Stimulated activated CD4-positive, alpha-beta T cell treated with anti-CD3 and anti-CD28 coated beads, Interleukin-2, amount 100 ng/mL, for 48 hours (primary cell): ENCODE results near the gene WBP2.
"Not testable (repeated sequence)": the region's sequence is repeated elsewhere in the genome, so short reads cannot be mapped to it uniquely, and the experiment has no call there.

Experiments
- DNase-seq, 2 donors: peaks; one replicate each; pipeline ENCODE4 v3.0.0-alpha.2; 2020

WBP2 gene

DNA sequence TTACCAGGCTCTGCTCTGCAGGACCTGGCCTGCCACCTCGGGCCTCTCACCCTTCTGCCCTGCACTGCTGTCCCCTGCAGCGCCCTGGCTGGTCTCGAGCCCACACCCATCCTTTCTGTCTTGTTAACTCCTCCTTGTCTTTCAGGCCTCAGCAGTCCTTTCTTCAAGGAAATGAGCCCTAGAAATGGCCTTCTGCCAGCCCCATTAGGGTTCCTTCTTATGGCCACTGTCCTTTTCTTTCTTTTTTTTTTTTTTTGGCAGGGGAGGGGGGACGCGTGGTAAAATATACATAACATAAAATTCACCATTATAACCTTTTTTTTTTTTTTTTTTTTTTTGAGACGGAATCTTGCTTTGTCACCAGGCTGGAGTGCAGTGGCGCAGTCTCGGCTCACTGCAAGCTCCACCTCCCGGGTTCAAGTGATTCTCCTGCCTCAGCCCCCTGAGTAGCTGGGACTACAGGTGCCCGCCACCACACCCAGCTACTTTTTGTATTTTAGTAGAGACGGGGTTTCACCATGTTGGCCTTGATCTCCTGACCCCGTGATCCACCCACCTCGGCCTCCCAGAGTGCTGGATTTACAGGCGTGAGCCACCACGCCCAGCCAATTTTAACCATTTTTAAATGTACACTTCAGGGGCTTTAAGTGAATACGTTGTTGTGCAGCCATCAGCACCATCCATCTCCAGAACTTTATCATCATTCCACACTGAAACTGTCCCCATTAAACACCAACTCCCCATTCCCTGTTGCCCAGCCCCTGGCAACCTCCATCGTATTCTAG is 10.5 kb upstream of the WBP2 start:
- DNase-seq = not testable (repeated sequence)

DNA sequence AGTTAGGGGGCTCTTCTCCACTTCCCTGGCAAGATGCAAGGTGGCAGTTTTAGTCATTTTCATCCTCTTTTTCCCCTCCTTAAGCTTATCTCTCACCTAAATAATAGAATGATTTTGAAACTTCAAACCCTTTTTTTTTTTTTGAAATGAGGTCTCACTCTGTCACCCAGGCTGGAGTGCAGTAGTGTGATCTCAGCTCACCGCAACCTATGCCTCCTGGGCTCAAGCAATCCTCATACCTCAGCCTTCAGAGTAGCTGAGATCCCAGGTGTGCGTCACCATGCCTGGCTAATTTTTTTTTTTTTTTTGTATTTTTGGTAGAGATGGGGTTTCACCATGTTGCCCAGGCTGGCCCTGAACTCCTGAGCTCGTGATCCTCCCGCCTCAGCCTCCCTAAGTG is 9.8 kb upstream of the WBP2 start:
- not testable (repeated sequence) for DNase-seq

DNA sequence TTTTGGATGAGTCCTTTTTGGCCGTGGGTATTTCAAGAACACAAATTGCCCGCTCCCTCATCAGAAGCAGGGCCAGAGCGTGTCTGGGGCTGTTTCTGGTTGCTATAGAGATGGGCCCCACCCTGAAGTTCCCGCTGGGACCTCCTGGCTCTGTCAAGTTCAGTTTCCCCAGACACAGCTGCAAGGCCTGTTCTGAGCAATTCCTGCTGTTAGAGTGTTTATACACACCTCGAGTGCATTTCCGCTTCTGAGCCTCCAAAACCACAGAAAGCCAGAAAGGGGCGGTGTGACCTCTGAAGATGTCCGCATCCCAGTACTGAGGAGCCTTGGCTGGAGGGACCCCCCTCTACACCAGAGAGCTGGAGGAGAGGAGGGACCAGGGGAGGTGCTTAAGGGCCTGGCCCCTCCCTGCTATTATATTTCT is 9.3 kb upstream of the WBP2 start:
- no peak for DNase-seq

DNA sequence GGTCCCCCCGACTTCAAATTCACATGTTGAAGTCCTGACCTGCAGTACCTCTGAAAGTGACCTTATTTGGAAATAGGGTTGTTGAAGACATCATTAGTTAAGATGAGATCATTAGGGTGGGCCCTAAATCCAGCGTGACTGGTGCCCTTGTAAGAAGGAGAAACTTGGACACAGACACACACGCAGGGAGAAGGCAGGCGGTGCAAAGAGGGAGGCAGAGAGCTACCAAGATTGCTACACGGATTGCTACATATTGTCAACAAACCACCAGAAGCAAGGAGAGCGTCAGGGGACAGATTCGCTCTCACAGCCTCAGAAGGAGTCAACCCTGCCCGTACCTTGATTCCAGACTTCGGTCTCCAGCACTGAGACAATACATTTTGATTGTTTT is 6.8 kb upstream of the WBP2 start:
- no peak for DNase-seq

DNA sequence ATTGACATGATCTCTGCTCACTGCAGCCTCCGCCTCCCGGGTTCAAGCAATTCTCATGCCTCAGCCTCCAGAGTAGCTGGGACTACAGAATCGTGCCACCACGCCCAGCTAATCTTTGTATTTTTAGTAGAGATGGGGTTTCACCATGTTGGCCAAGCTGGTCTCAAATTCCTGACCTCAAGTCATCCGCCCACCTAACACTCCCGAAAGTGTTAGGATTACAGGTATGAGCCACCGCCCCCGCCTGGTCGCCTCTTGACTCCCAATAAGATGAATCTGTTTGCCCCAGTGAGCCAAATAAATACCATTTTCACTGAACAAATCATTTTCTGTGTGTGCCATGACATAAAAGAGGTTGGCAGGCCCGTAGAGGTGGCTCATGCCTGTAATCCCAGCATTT is 4.2 kb upstream of the WBP2 start:
- not testable (repeated sequence) for DNase-seq

DNA sequence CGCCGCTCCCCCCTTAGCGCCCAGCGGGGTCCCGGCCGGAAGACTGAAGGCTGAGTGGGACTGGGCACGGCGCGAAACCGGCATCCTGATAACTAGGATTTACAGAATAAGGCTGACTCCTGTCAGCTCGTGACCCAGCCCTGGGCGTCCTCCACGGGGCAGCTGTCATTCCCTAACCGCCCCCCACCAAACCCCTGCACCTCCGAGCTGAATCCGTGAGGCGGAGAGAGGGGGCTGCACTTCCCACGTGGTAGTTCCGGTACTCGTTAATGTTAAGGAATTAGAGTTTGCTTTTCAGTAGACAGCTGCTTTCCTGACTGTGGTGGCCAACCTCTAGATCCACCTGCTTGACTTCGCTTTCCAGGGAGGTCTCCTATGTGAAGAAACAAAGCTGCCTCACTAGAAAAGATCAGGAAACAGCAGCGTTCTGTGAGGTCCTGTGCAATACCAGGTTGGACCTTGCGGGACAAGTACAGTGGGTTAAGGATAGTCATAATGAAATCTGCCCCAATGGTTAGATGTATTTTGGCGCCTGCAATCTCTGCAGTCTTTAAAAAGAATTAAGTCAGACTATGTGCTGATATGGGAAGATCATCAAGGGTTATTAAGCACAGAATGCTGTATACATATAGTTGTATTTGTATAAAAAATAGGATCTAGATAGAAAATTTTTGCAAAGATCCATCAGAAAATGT is 1.1 kb upstream of the WBP2 start:
- DNase-seq = no peak

DNA sequence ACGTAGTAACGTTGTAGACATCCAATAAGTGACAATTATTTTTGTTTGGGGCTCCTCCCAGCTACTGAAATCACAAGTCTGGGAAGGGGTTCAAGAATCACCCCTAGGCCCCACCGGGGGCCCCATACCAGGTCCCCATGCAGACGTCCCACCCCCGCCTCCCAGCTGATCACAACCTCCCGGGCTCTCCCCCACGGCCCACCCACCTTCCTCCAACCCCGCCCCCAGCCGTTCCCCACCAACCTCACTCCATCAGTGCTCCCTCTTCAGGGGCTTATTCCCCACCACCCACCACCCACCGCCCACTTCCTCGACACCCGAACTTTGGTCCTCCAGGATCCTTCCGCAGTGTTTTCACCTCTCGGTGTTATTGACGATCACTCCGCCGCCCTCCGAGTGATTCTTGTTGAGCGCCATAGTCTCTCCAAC is 240 bp downstream of the WBP2 start:
- DNase-seq = no peak

DNA sequence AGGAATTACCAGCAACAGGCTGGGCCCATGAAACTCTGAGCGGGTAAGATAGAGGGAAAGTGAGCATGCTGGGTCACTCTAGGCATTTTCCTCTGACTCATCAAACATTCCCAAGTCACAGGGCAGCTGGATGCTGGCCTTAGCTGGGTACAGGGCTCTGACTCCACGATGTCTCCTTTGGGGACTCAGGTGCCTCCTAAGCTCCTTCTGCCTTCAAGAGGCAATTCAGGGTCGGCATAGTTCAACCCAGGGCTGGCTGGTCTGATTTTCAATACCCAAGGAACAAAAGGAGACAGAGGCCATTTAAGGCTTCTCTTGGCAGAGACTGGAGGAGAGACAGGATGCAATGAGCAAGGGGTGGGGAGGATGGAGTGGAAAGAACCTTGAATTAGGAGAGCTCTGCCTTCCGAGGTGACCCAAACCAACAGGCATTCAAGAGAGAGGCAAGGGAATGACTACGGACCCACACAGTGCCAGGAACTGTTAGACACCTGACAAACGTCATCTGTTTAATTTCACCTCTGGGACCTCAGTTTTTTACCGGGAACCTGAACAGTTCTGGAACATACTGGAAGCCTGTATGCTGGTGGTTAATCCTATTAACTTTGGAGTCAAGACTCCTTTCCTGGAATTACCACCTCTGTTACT is 910 bp downstream of the WBP2 start:
- DNase-seq = no peak

DNA sequence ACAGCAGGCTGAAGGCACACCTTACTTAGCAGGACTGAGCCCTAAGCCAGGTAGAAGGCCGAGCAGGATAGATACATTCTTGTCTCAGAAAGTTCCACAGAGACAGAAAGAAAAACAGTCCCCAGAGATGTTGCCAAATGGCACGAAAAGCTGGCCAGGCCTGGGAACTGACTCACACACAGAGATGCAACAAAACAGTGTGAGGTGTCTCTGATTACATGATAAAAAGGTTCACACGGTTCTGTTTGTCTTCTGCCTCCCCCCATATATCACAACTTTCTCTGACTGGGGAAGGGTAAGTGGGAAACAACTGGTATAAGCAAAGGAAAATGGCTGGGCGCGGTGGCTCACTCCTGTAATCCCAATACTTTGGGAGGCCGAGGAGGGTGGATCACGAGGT is 1.7 kb downstream of the WBP2 start:
- no peak for DNase-seq

DNA sequence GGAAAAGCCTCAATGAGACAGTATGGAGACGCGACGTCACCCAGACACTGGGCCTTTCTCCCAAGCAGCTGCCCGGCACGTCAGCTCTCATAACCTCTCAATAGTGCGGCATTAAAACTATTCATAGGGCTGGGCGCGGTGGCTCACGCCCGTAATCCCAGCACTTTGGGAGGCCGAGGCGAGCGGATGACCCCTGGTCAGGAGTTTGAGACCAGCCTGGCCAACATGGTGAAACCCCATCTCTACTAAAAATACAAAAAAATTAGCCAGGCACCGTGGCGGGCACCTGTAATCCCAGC is 3.5 kb downstream of the WBP2 start:
- not testable (repeated sequence) for DNase-seq

DNA sequence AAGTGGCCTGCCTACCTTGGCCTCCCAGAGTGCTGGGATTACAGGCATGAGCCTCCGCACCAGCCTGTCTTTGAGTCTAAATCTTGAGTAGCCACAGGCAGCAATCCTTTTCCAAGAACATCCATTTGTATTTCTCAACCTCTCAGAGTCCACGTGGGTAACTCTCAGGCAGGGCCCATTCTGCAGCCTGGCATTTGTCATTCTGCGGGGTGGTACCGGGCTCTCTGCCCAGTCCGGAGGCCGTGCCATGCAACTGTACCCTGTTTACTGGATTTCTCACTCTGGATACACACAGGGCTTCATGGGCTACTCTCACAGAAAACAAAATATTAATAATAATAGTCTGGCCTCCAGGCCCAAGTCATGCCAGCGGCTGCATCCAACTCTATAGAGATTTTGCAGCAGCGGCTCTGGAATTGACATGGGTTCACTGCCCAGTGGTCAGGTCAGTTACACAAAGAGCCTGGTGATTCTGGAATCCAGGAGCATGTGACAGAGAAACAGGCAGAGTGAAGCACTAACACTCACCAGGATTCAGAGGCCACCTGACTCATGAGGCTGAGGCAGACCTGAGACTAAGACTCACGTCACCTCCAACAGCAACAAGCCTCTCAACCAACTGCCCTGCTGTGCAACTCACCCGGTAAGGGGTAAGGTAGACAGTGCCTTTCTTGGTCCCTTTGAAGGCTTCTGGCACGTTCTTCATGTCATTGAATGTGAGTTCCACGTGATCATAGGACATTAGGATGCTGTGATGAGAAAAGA is 4.0 kb downstream of the WBP2 start:
- no peak for DNase-seq

DNA sequence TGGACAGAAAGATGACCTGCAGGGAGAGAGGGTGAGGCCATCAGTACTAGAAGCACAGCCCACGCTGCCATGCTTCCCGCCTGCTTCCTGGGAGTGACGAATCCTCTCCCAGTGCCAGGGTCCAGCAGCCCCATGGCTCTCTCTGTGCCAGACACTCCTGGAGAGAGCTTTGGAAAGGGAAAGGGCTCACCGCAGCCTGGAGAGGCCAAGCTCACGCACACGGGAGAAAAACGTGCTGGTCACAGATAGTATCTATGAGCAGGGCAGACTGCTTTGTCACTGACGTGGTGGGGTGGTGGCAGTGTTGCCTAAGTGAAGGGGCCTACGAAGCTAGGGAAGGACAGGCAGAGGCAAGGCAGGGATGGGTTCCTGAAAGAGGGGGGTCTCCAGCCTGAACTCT is 5.4 kb downstream of the WBP2 start:
- no peak for DNase-seq

DNA sequence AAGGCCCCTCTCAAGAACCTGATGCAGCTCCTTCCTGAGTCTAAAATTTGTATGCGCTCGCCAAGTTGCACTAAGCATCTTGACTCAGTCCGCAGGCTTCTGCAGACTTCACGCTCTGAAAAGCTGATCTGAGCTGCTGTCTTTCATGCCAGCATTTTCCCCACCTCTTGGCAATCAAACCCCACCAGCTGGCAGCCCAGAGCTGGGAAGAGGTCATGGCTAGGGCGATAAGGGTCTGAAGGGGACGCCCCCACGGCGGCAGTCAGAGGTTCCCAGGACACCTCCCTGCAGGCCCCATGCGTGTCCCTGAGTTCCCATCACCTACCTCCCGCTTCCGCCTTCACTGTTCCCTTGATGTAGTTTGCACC is 5.9 kb downstream of the WBP2 start:
- no peak for DNase-seq

DNA sequence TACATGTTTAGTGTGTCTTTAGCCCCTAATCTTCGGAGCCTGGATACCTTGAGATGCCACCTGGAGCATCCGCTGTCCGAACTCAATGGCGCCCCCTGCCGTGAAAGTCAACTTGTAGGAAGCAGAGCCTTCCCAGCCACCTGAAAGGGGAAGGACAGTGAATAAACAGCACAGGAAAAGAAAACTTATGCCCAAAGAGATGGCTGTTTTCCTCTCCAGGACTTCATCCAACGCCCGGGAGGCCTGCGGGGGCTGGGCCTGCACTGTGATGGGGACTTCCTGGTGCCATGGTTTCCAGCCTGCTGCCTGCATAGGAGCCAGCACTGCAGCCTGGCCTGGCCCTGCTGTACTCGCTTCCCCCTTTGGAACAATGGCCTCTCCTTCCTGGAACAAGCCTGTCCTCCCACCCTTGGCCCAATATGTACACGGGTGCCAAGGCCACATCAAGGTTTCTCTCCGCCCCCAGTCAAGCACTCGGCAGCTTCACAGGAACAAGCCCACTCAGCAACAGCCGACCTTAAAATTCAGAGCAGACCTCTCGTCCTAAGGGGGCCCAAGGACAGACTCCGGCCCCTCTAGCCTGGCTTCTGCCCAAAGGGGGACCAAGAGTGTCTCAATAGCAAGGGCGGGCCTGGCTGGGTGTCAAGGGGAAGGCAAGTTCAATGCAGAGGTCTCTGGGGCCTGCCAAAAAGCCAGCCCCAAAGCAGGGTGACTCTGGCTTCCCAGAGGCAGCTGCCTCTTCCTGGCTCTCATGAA is 6.4 kb downstream of the WBP2 start:
- DNase-seq = peak; percentile 86 to 90

DNA sequence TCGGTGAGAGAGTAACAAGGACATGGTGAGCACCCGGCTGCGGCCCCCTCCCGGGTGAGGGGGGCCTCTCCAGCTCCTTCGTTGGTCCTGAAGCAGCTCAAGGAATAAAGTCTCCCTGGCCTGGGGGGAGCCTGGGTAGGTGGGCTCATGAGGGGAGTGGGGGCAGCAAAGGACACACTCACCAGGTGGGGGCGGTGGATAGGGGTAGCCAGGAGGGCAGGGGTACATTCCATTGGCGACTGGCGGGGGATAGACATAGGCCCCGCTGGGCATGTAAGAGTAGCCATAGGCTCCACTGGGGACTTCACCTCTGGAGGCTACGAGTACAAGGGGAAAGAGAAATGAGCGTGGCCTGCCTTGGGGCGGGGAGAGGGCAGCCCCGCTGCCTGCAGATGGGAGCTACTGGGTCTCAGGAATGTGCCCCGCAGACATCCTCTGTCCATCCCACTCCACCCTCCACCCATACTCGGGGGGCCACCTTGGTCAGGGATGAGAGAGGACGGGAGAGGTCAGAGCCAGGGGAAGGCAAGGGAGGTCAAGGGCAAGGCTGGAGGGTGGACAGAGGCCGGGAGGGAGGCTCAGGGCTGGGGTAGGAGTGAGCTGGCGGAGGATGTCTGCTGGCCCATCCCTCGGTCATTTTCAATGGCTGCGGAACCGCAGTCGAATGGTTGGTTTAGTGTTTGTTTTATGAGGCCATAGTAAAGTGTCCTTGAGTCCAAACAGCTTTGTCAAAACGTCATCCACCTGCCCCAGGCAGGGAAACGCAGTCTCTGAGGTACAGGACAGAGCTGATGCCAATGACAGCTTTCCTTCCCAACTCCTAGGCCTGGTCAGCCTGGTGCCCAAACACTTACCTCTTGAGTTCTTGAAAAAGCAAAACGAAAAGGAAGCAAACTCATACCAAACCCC is 7.3 kb downstream of the WBP2 start:
- no peak for DNase-seq

DNA sequence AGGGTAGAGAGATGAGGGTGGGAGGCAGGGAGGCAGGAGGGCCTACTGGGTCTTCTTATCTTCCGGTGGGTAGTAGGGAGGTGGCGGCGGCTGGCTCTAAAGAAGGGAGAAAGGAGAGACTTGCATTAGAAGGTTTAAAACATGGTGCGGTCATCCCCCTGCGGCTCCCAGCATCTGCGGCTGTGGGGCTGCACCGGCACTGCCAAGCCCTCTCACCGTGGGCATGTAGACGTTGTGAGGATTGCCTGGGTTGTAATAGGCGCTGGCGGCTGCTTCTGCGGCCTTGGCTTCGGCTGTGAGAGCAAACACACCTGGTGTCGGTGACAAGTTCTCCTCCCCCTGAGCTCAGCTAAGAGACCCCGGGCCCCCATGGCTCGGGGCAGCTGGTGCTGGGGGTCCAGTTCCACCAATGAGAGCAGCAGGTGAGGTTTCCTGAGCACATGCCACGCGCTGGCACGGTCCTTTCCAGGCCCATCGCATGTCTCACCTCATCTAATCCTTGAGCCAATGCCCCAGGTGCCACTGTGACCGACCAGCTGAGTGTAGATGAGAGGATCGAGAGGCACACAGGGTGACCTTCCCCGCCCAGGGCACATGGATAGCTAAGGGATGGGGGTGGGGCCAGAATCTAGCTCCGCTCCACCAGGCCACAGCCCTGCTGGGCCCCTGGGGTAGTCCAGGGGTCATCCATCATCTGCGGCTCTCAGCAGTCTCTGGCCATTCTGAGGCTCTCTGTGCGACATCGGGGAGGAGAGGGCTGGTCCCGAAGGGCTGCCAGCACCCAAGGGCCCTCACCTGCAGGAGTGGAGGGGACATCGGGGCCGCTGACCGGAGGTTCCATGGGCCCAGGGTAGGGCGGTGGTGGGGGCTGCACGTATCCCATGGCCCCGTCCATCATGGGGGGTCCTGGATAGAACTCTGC is 8.2 kb downstream of the WBP2 start:
- DNase-seq = no peak

DNA sequence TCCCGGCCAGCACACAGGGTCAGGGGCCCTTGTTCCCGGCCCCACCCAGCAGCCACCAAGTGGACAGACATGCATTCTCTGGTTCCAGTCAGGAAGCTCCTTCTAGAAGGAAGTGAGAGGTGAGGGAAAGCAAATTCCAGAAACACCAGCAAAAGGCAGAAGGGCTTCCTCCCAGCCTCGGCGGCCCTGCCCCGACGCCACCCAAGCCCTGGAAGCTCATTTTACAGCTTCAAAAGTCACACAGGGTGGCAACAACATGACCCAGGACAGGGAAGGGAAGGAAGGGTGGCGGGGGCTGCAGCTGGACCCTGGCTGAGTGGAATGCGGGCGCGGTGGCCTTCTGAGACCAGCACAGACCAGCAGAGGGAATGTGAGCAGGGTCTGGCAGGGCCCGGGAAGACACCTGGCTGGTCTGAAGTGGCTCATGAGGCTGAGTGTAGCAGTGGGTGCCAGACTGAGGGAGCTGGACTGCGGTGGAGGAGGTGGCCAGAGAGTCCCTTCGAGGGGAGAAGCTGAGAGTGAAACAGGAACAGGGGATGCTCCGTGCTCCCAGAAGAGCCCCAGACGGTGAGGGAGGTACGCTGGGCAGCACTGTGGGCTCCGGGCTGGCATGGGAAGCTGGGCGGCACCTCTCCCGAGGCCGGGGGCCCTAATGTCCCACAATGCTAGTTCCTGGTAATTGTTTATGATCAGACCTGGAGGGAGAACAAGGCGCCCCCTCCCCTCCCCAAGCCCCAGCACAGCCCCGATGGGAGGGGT is 9.0 kb downstream of the WBP2 start:
- DNase-seq = no peak

DNA sequence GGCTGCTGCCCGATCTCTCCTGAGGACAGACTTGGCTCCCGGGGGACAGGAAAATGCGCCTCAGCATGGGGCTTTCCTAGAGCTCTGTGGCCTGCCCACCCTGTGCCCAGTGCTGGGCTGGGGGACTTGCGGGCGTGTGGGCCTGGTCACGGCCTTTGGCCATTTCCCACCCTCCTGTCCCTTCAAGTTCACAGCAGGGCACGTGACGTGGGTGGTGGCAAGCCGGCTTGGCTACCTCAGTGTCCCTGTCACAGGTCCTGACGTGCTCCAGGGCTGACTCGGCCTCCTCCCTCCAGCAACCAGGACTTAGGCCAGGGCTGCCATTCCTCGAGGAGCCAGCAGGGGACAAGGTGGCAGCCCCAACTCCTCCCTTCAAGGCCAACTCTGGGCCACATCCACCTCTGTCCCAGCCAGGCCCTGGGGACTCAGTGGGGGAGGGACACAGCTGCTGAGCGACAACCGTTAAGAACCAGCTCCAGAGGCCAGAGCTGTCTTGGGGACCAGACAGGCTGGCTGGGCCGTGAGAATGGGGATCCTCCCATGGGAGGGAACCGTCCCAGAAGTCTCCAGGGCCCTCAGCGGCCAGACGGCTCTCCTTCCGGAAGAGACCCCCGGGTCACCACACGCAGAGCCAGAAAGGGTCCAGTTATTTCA is 9.9 kb downstream of the WBP2 start:
- peak; percentile 61 to 67 for DNase-seq

DNA sequence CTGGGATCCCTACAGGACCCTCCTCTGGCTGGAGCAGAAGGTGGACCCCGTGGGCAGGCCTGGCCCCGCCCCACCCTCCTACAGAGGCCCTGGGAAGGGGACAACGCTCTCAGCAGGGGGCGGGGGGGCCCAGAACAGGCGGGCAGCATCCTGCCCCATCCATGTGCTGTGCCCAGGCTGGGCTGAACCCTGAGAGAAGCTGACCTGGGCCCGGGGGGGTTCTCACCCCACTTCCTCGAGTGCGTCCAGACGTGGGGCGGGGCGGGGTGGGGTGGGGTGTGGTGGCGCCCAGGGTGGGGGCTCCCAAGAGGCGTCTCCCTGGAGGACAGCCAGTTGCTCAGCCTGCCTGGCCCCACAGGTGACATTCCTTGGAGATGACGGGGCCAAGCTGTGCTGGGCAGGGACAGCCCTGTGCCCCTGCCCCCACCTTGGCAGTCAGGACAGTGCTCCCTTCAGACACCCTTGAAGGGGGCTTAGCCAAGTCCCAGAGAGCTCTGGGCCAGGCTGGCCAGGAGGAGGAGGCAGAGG is 10.5 kb downstream of the WBP2 start:
- no peak for DNase-seq
